IPS-NIHi7 (cell line): ENCODE results near the gene EVX1.

Experiments
- DNase-seq: peaks from one replicate; pipeline ENCODE4 v3.0.0; 2012; ENCODE audit warnings: mixed read lengths; ENCODE audit errors: extremely low spot score

The EVX1 gene

DNA sequence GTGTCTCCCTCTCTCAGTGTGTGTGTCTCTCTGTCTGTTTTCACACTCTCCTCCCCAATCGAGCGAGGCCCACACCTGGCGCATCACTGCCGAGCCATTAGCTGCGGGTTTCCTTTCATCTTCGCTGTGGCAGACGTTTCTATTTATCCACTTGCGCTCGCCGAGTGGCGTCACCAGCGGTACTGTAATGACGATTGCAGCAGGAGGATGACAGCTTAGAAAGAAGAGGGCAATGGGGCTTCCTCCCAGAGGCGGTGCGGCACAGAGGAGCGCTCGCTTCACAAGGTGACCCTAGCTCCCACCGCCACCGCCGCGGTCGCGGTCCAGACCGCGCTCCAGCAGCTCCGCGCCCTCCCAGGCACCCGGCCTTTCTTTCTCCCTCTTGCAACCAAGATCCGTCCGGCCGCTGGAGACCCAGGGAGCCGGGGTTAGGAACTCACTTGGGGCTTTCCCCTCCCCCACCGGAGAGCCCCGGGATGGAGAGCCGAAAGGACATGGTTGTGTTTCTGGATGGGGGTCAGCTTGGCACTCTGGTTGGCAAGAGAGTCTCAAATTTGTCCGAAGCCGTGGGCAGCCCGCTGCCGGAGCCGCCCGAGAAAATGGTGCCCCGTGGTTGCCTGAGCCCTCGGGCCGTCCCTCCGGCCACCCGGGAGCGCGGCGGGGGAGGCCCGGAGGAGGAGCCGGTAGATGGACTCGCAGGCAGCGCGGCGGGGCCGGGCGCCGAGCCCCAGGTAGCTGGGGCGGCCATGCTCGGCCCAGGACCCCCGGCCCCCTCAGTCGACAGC, at the start of gene EVX1:
TSS of gene EVX1 (plus strand) at position 248 of the 785 bp plus-strand sequence. CDS start at position 477, 229 bp downstream.
- DNase-seq = no peak

DNA sequence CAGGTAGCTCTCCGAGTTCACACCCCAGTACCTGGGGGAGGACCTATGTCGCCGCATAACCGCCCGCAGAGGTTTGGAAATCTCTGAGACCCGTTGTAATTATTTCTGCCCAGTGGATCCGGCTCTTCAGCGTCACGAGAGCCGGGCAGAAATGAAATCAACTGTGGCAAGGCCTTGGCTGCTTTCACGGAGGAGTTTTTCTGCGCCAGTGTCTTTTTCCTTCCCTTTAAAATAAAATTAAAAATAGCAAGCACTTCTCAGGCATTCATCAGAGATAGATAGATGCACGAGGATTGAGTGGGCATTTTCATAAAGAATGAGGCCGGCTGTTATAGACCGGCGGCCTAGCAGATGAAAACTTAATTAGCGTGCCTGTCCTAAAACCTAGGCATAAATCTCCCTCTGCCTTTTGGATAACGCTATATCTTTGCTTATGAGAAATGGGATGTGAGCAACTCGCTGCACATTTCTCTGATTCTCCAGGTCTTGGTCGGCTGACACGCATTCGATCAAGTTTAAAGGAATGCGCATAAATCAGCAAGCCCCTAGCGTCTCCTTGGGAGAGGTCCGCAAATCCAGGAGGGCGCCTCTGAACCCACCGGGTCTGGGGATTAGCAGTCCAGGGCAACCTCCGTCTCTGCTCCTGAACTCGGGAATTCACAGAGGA, 49.1 kb upstream of the EVX1 start:
- DNase-seq = no peak

- no peak for DNase-seq
These were observed 48.6 kb upstream of the EVX1 start for GRCh38 chr7:27194002-27194352.

DNA sequence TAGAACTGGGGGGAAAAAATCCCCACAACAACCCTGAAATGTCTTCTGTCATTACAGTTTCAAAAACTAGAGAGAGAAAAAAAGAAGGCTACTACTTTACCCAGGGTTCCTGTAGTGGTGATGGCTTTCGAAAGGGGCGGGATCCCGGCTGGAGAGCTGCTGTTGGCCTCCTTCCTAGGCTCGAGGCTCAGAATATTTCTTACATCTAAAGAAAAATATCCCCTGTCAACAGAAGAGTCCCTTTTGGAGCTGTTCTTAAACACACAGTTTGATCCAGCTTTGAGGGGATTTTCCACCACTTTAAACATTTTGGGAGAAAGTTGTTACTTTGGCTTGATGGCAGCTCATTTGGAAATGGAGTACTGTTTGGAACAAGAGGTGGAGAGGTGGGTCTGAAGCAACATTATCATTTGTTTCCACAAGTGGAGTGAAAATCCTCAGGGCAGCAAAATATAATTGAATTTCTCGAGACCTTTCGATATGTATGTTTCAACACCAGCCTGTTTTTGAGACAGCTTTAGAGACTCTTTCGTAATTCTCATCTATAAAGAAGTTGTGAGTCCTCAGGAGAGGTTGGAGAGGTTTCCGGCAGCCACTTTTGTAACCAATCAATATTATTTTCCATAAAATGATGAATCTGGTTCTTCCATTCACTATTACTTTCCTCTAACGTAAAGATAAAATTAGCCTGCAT, 47.8 kb upstream of the EVX1 start:
- no peak for DNase-seq

- no peak for DNase-seq
These were observed 46.3 kb upstream of the EVX1 start for GRCh38 chr7:27196287-27196767.

DNA sequence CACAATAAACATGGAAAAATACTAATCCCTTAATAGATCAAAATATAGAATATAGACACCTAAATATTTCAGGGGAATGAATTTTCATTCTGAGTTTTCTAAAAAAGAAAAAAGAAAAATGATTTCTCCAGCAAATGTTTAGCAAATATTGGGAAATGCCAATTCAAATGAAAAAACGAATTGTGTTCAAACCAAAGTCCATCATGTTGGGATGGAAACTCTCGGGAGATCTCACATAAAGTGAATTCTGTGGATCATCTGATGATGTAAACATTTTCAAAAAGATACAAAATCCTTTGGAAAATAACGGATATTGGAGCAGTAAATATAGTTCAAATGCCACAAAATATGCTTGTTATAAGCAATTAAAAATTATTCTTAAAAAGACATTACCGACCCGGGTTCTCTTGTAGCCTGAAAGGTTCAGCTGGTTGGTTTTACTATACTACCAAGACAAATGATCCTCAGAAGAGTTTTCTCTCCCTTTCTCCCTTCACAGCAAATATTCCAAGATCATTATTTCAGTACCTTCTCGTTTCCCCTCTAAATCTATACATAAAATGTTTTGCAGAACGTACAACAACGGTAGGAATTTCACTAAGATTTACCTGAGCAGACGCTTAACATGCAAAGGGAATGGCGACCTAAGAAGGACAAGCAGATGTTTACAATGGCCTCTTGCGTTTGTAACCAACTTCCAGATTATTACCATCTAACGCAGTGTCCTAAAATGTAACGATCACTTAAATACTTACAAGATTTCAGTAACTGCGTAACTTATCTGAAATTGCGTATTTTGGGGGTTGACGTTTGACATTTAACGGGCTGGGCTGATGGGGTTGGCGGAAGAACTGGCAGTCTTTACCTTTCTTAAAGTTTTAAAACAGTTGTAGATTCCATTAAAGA, 45.2 kb upstream of the EVX1 start:
- DNase-seq = no peak

- no peak for DNase-seq
These were observed 44.3 kb upstream of the EVX1 start for GRCh38 chr7:27198138-27198841.

- DNase-seq = no peak
These were observed 43.5 kb upstream of the EVX1 start for GRCh38 chr7:27198871-27199801.

DNA sequence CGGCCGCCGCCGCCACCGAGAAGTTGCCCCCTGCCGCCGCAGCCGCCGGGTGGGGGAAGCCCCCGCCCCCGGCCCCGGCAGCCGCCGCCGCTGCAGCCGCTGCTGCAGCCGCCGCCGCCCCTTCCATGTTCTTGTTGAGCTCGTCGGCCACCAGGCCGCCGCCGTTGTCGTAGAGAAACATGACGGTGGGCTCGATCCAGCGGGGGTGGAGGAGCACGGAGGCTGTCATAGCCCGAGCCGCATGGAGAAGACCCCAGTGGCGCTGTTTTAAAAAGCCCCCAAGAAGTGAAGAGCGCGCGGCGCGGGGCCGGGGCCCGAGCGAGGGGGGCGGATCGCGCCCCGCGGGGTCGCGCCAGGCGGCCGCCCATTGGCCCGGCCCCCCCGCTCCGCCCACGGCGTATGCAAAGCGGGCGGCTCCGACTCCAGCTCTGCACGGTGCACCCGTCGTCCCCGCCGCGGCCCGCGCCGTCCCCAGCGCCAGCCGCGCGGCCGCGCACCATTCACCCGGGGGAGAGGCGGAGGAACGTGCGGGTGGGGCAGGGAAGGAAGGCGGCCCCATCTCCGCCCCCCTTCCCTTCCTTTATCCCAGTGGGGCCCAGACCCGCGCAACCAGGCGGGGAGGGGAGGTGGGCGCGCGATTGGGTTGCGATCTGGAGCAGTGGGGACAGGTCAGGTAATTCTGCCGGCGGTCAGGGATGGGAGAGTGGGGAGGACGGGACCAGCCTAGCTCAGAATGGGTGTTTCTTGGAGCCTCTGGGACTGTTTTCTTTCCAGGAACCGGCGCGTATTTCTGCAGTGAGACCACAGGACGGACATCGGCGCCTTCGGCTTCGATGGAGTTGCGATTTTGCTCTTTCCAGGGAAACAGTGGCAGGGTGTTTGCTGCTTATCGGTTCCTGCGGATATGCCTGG, 42.5 kb upstream of the EVX1 start, which contains the start of gene HOXA13:
TSS of gene HOXA13 (minus strand) at position 243 of the 912 bp plus-strand sequence. CDS start at position 229, 14 bp downstream.
- DNase-seq = no peak

DNA sequence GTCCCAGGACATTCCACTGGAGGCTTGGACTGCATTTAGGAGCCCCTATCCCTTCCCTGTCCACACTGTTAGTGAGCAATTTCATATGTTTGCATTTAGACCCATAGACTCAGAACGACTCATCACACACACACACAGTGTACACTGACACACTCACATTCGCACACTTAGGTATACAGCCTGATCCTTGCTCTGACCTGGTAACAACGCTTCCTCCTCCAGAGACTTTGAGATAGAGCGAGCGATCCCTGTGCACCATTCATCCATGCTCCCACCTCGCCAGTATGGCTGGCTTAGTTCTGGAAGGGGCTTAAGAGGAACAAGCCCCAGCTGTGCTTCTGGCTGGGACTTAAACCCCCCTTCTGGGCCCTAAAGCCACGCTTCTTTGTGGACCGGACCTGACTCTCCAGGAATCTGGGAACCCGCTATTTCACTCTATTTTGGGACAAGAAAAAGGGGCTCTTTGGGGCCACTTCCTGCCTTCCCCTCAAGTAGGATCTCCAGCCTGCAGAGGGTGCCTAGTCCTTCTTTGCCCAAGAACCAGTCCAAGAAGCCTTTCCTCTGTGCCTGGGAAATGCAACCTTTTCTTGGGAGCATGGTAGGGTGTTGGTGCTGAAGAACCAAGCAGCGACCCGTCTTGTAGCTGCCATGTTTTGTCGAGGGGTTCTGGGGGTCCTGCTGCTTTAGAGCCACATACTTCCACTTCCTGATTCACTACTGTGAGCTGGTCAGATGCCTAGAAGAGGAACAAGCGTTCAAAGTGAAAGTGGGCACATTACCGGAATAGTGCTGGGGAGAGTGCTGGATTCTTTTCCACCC, 41.6 kb upstream of the EVX1 start:
- DNase-seq = no peak

GRCh38 chr7:27201580-27202017, 41.0 kb upstream of the EVX1 start:
- DNase-seq = no peak

GRCh38 chr7:27202018-27202861, 40.4 kb upstream of the EVX1 start:
- no peak for DNase-seq

GRCh38 chr7:27202862-27203134, 39.8 kb upstream of the EVX1 start:
- no peak for DNase-seq

DNA sequence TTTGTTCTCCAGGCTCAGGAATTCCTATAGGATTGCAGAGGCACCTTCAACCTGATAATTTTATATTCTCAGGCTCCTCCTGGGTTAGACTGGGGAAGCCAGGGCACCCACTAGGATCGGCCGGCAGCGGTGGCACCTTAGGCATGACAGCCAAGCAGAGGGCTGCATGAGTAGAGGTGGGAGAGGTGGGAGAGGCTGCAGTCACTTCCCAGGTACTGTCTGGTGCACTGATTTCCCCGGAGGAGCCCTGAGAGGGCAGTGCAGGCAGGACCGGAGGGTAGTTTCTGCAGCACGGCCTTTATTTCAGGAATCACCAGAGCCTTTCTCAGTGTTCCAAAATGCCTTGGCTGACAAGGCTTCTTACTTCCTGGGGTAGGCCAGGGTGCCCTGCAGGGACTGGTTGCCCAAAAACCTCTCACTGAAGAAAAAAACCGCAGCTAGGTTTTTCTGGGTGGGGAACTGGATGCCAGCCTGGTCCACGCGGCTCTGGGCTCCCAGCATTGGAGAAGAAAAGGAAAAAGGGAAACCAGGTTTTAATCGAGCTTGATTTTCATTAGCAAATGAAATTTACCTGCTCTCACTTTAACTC, 39.1 kb upstream of the EVX1 start:
- no peak for DNase-seq

GRCh38 chr7:27203964-27204594, 38.5 kb upstream of the EVX1 start:
- no peak for DNase-seq

DNA sequence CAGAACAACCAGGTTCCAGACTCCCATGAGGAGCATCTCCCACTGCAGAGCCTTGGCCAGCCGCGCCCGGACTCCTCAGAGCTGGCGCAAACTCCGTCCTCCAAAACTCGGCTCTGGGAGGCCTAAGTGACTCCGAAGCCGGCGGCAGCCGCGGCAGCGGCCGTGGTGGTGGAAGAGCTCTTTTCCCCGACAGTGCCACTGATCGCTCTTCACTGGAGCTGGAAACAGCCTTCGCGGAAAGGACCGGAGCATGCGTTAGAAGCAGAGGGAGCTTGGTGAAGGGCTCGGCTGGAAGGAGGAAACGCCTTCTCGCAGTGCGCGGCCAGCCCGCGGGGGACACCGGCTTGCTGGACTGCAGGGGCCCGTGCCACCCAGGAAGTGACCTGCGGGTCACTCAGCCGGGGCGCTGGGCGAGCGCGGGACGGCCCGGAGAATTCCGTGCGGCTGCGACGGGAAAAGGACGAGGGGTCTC, 37.7 kb upstream of the EVX1 start:
- no peak for DNase-seq
